GM12892 (cell line): Measurements from ENCODE around the gene HOMEZ.

Source experiments
- POLR2A ChIP-seq: IDR thresholded peaks from 2 replicates; pipeline ENCODE4 v1.6.1; 2011; ENCODE audit warnings: low read depth, low read length, control low read depth
- POLR2AphosphoS5 ChIP-seq: IDR thresholded peaks from 2 replicates; pipeline ENCODE4 v1.6.1; 2011; ENCODE audit warnings: low read depth, low read length, control low read depth
- TAF1 ChIP-seq: IDR thresholded peaks from 2 replicates; pipeline ENCODE4 v1.6.1; 2011; ENCODE audit warnings: low read depth, mild to moderate bottlenecking, control low read depth, low read length, borderline replicate concordance

- TF ChIP-seq POLR2A (no peak), POLR2AphosphoS5 (no peak), TAF1 (no peak)
Measured at GRCh38 chr14:23281247-23281646, 4.7 kb downstream of the HOMEZ start.
